ENCODE results near the gene LHX4. TPM values are rescaled to one million over a fixed set of nuclear protein-coding genes. Genes with fewer than 3 reads are reported as not detected.

LHX4 gene
- total RNA-seq, 4 donors from 2014 or later, result not detected

DNA sequence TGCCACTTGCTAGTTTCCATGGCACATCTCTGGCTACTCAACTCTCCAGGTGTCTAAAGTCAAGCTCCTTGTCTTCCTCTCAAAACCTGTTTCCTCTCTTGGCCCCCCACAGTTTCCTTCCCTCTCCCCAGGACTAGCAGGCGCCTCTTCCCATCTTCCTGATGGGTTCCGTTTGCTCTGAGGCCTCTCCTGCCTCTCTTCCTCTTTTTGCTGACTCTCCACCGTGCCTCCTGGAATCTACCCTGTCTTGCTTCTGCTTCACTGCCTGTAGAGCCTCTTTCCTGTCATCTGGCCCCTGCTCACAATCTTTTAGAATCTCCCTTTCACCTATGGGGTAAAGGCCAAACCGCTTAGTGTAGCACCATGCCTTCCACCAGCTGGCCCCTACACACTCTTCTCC lies 21.8 kb upstream of the LHX4 start:
- no peaks in the 10 kb centered on the region for H3K4me1 ChIP-seq
- WGBS, 2 donors (ENCODE audit: low coverage in 1 of 2), result 64 to 68% methylated on average over 4 of the region's 4 CpGs
- H3K4me3 ChIP-seq, result no peak overlapping the region
- peaks cover 15% of the 10 kb centered on the region for H3K27me3 ChIP-seq
- no peaks in the 10 kb centered on the region for H3K9me3 ChIP-seq
- H3K36me3 ChIP-seq, result no peaks in the 10 kb centered on the region
- no peak overlapping the region for H3K27ac ChIP-seq
- ATAC-seq, result no peak
- TF ChIP-seq EP300 (IDR thresholded peaks at IDR 0.05) (no peak), POLR2A (IDR thresholded peaks at IDR 0.05) (no peak), POLR2AphosphoS5 (IDR thresholded peaks at IDR 0.05) (no peak)
- TF ChIP-seq, protein P1, sequence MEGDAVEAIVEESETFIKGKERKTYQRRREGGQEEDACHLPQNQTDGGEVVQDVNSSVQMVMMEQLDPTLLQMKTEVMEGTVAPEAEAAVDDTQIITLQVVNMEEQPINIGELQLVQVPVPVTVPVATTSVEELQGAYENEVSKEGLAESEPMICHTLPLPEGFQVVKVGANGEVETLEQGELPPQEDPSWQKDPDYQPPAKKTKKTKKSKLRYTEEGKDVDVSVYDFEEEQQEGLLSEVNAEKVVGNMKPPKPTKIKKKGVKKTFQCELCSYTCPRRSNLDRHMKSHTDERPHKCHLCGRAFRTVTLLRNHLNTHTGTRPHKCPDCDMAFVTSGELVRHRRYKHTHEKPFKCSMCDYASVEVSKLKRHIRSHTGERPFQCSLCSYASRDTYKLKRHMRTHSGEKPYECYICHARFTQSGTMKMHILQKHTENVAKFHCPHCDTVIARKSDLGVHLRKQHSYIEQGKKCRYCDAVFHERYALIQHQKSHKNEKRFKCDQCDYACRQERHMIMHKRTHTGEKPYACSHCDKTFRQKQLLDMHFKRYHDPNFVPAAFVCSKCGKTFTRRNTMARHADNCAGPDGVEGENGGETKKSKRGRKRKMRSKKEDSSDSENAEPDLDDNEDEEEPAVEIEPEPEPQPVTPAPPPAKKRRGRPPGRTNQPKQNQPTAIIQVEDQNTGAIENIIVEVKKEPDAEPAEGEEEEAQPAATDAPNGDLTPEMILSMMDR (IDR thresholded peaks at IDR 0.05), result no peak

DNA sequence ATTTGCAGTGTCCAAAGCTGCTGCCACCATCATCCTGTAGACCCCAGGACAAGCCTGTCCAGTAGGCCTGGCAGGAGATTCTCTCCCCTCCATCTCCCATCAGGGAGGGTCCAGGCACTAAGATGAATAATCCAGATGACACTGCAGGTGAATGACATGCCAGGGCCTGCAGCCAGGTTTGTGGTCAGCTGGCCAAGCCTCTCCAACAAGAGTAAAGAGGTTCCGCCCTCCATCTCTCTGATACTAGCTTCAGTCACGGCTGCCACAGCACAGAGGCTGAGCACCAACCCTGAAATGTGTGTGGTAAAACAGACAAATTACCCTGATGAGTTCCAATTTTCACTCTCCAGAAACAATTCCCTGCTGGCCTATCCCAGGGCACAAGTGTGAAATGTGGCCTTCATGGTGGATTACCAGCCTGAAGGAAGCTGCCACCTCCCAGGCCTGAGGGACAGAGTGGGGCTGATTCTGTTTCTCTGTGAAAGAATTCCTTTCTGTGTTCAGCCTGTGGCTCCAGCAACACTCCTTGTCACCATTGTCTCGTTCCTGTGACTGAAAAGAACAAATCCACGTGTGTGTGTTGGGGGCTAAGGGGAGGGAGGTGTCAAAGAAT lies 19.9 kb upstream of the LHX4 start:
- H3K4me3 ChIP-seq, result no peak overlapping the region
- no peaks in the 10 kb centered on the region for H3K36me3 ChIP-seq
- 71 to 75% methylated on average over 2 of the region's 4 CpGs for WGBS, 2 donors (ENCODE audit: low coverage in 1 of 2)
- ATAC-seq, result no peak
- no peak for TF ChIP-seq POLR2AphosphoS5 (IDR thresholded peaks at IDR 0.05)
- no peak for TF ChIP-seq EP300 (IDR thresholded peaks at IDR 0.05)
- TF ChIP-seq POLR2A (IDR thresholded peaks at IDR 0.05), result no peak
- TF ChIP-seq, protein P1 (IDR thresholded peaks at IDR 0.05), result no peak
- H3K4me1 ChIP-seq, result no peaks in the 10 kb centered on the region
- H3K27ac ChIP-seq, result no peak overlapping the region
- H3K9me3 ChIP-seq, result no peaks in the 10 kb centered on the region
- peaks cover 15% of the 10 kb centered on the region for H3K27me3 ChIP-seq

DNA sequence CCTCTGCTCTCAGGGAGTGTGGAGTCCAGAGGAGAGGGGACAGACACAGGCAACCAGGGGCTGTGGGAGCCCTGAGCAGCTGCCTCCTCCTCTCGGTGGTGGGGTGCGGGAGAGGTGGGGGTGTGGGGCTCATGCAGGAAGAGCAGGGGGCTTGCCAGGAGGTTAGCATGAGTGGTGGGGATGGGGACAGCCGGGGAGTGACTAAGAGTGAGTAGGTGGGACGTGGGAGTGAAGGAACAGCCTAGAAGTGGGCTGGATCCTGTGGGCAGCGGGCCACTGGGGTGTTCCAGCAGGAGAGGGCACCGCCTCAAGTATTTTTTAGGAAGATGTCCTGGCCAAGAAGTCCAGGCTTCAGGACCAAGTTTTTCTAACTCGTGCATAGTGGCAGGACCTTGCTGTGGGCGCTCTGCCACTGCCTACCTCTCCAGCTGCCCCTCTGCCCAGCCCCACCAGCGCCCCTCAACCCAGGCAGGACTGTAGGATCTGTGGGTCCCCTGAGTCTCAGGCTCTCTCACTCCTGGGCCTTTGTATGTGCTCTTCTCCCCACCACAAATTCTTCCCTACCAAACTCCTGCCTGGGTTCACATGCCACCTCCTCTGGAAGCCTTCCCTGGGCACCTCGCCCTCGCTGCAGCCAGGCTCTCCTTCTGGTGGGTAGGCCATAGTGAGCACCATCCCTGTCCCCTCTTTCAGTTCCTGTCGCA lies 18.8 kb upstream of the LHX4 start:
- Histone ChIP-seq H3K36me3 (no peaks in the 10 kb centered on the region), H3K27ac (no peak overlapping the region), H3K4me3 (no peak overlapping the region), H3K4me1 (no peaks in the 10 kb centered on the region), H3K27me3 (peaks cover 15% of the 10 kb centered on the region), H3K9me3 (no peaks in the 10 kb centered on the region)
- no peak for ATAC-seq
- TF ChIP-seq, protein P1 (IDR thresholded peaks at IDR 0.05), result no peak
- no peak for TF ChIP-seq EP300 (IDR thresholded peaks at IDR 0.05)
- no peak for TF ChIP-seq POLR2AphosphoS5 (IDR thresholded peaks at IDR 0.05)
- TF ChIP-seq POLR2A (IDR thresholded peaks at IDR 0.05), result no peak
- WGBS, 2 donors (ENCODE audit: low coverage in 1 of 2), result 74 to 86% methylated on average over 4 to 9 of the region's 12 CpGs

DNA sequence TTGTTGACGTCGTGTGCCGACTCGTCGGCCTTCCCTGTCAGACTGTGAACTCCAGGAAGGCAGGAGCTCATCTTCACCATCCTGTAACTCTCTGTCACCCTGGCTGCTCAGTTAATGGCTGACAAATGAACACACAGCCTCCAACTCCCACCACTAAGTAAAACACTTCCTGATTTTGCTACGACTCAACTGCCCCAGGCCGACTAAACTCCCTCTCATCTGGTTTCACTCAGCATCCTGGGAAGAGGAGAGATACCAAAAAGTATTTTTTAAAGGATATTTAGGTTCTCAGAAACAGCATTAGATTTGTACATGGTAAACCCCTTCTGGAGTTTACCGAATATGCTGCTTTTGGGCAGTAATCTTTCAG lies 18.2 kb upstream of the LHX4 start:
- no peaks in the 10 kb centered on the region for H3K36me3 ChIP-seq
- no peaks in the 10 kb centered on the region for H3K4me1 ChIP-seq
- TF ChIP-seq EP300 (IDR thresholded peaks at IDR 0.05) (no peak), POLR2A (IDR thresholded peaks at IDR 0.05) (no peak), POLR2AphosphoS5 (IDR thresholded peaks at IDR 0.05) (no peak)
- TF ChIP-seq, protein P1 (IDR thresholded peaks at IDR 0.05), result no peak
- no peak overlapping the region for H3K27ac ChIP-seq
- no peaks in the 10 kb centered on the region for H3K9me3 ChIP-seq
- peaks cover 15% of the 10 kb centered on the region for H3K27me3 ChIP-seq
- H3K4me3 ChIP-seq, result no peak overlapping the region
- ATAC-seq, result no peak
- WGBS, 2 donors (ENCODE audit: low coverage in 1 of 2), result 66 to 74% methylated on average over 6 to 7 of the region's 8 CpGs

All from gastroesophageal sphincter (tissue), 4 donors.